T47D (cell line): ENCODE results near the gene NUMBL.

Experiments used
- DNase-seq, 2 experiments: peaks; one replicate each; pipeline versions ENCODE4 v3.0.0 to v3.0.0-alpha.2; 2011 to 2012; ENCODE audit warnings: low read depth in 1 of 2, low spot score in 1 of 2
- JUND ChIP-seq: IDR thresholded peaks from 2 replicates; pipeline ENCODE4 v1.6.1; 2012; ENCODE audit warnings: low read depth
- in situ Hi-C: cut with HindIII; loops from 2 replicates; pipeline ENCODE4 v1.10.0; 2016; ENCODE audit warnings: low sequenced_read_pairs, low pct_unique_long_range_greater_than_20kb

The NUMBL gene

GRCh38 chr19:40682431-40682964, 8.0 kb downstream of the NUMBL start:
- in situ Hi-C loops, result no loop called here
- TF ChIP-seq JUND, result no peak

GRCh38 chr19:40681039-40681438, 9.4 kb downstream of the NUMBL start:
- TF ChIP-seq JUND, result no peak
- DNase-seq, result no peak
- in situ Hi-C loops, result no loop called here

More at GRCh38 chr19:40682431-40682964, 8.0 kb downstream of the NUMBL start:
- no peak for DNase-seq

- no peak for TF ChIP-seq JUND
- in situ Hi-C loops, result no loop called here
- DNase-seq, result no peak
These were observed 13.3 kb downstream of the NUMBL start for GRCh38 chr19:40677156-40677555.

GRCh38 chr19:40674291-40674690, 16.2 kb downstream of the NUMBL start:
- in situ Hi-C loops, result no loop called here
- TF ChIP-seq JUND, result no peak
- DNase-seq, result peak in 1 of 2 experiments; percentile 15

- DNase-seq, result no peak
- in situ Hi-C loops, result no loop called here
- TF ChIP-seq JUND, result no peak
These were observed 17.1 kb downstream of the NUMBL start for GRCh38 chr19:40673397-40673796.

GRCh38 chr19:40672573-40673299, 17.7 kb downstream of the NUMBL start:
- in situ Hi-C loops, result no loop called here
- TF ChIP-seq JUND, result no peak
- DNase-seq, result no peak

GRCh38 chr19:40672038-40672437, 18.4 kb downstream of the NUMBL start:
- TF ChIP-seq JUND, result no peak
- no peak for DNase-seq
- in situ Hi-C loops, result no loop called here

- no peak for DNase-seq
- in situ Hi-C loops, result no loop called here
- no peak for TF ChIP-seq JUND
These were observed 19.0 kb downstream of the NUMBL start for GRCh38 chr19:40671404-40671803.

GRCh38 chr19:40668991-40669614, 21.3 kb downstream of the NUMBL start:
- no peak for TF ChIP-seq JUND
- in situ Hi-C loops, result no loop called here
- DNase-seq, result no peak

- no peak for DNase-seq
- in situ Hi-C loops, result no loop called here
- no peak for TF ChIP-seq JUND
These were observed 22.8 kb downstream of the NUMBL start for GRCh38 chr19:40667602-40668001.

GRCh38 chr19:40666803-40667438, 23.5 kb downstream of the NUMBL start:
- DNase-seq, result no peak
- in situ Hi-C loops, result no loop called here
- TF ChIP-seq JUND, result no peak

- DNase-seq, result no peak
- in situ Hi-C loops, result no loop called here
These were observed 26.5 kb downstream of the NUMBL start for GRCh38 chr19:40663695-40664692.

More at GRCh38 chr19:40663695-40664692, 26.5 kb downstream of the NUMBL start:
- TF ChIP-seq JUND, result no peak
